Activated T-cell treated with anti-CD3 and anti-CD28 coated beads, Interleukin-2, amount 50 U/mL, for 48 hours (primary cell): ENCODE data around the gene HECTD4.
A peak's percentile ranks its signal among the peaks of the same experiment; 100 is the strongest.
"Not testable (repeated sequence)": the region's sequence is repeated elsewhere in the genome, so short reads cannot be mapped to it uniquely, and the experiment has no call there.

ENCODE experiments used
- DNase-seq, 2 experiments: peaks; one replicate each; pipeline ENCODE4 v3.0.0-alpha.2; 2020

Gene HECTD4

GRCh38 chr12:112406519-112407488, 24.6 kb upstream of the HECTD4 start:
- DNase-seq, result peak in 1 of 2 experiments; percentile 3

GRCh38 chr12:112401903-112402498, 19.8 kb upstream of the HECTD4 start:
- no peak for DNase-seq

- no peak for DNase-seq
Observed at GRCh38 chr12:112401054-112401453, 18.8 kb upstream of the HECTD4 start.

- no peak for DNase-seq
Observed at GRCh38 chr12:112393328-112393727, 11.1 kb upstream of the HECTD4 start.

GRCh38 chr12:112389922-112390654, 7.9 kb upstream of the HECTD4 start:
- not testable (repeated sequence) for DNase-seq

GRCh38 chr12:112389228-112389627, 7.0 kb upstream of the HECTD4 start:
- DNase-seq, result no peak

- no peak for DNase-seq
Observed at GRCh38 chr12:112386726-112387125, 4.5 kb upstream of the HECTD4 start.

GRCh38 chr12:112382866-112383265, 635 bp upstream of the HECTD4 start:
- no peak for DNase-seq

- DNase-seq, result no peak
Observed at GRCh38 chr12:112381406-112381882, 787 bp downstream of the HECTD4 start.

GRCh38 chr12:112380663-112381405, 1.4 kb downstream of the HECTD4 start:
- peak in 1 of 2 experiments; percentile 40 for DNase-seq

GRCh38 chr12:112375105-112375504, 7.1 kb downstream of the HECTD4 start:
- no peak for DNase-seq

- DNase-seq, result no peak
Observed at GRCh38 chr12:112374166-112374740, 8.0 kb downstream of the HECTD4 start.

- no peak for DNase-seq
Observed at GRCh38 chr12:112370868-112371510, 11.2 kb downstream of the HECTD4 start.

GRCh38 chr12:112370199-112370598, 12.0 kb downstream of the HECTD4 start:
- no peak for DNase-seq

- no peak for DNase-seq
Observed at GRCh38 chr12:112368856-112369255, 13.4 kb downstream of the HECTD4 start.

- DNase-seq, result no peak
Observed at GRCh38 chr12:112367965-112368364, 14.3 kb downstream of the HECTD4 start.

GRCh38 chr12:112362310-112362709, 19.9 kb downstream of the HECTD4 start:
- DNase-seq, result no peak

GRCh38 chr12:112361271-112361670, 21.0 kb downstream of the HECTD4 start:
- DNase-seq, result no peak

GRCh38 chr12:112359290-112359689, 22.9 kb downstream of the HECTD4 start:
- no peak for DNase-seq

- no peak for DNase-seq
Observed at GRCh38 chr12:112357214-112357613, 25.0 kb downstream of the HECTD4 start.

- DNase-seq, result no peak
Observed at GRCh38 chr12:112354399-112354798, 27.8 kb downstream of the HECTD4 start.

GRCh38 chr12:112353393-112353792, 28.8 kb downstream of the HECTD4 start:
- DNase-seq, result no peak
